ENCODE data around the gene CAP2. TPM values are rescaled to one million over a fixed set of nuclear protein-coding genes. Genes with fewer than 3 reads are reported as not detected.
A peak's percentile ranks its signal among the peaks of the same experiment; 100 is the strongest.
"Not testable (repeated sequence)": the region's sequence is repeated elsewhere in the genome, so short reads cannot be mapped to it uniquely, and the experiment has no call there.

The CAP2 gene
- total and polyA plus RNA-seq, 9 donors, result 2.0 to 21.7 (median 5.0) TPM

DNA sequence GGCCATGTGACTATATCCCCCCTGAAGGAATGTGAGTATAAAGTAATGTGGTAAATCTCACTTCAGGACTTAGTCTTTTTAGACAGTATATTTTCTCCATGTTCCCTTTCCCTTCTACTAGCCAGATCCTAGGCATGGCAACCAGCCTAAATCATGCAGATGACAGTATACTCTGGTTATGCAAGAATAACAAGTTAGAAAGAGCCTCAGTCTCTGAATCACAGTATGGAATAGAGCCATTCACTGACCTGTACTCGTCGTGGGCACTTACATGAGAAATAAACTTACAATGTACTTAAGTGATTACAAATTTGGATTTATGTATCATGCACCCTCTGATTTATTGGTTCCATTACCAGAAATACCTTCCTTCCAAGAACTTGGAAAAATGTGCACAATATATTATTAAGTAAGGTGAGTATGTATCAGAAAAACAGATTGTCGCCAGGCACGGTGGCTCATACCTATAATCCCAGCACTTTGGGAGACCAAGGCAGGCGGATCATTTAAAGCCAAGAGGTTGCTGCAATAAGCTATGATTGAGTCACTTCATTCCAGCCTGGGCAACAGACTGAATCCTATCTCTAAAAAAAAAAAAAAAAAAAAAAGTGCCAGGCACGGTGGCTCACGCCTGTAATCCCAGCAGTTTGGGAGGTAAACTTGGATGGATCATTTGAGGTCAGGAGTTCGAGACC lies 181.6 kb downstream of the CAP2 start:
- no peak overlapping the region for H3K27ac ChIP-seq
- no peaks in the 10 kb centered on the region for H3K36me3 ChIP-seq
- DNase-seq, result no peak
- TF ChIP-seq, protein P1, sequence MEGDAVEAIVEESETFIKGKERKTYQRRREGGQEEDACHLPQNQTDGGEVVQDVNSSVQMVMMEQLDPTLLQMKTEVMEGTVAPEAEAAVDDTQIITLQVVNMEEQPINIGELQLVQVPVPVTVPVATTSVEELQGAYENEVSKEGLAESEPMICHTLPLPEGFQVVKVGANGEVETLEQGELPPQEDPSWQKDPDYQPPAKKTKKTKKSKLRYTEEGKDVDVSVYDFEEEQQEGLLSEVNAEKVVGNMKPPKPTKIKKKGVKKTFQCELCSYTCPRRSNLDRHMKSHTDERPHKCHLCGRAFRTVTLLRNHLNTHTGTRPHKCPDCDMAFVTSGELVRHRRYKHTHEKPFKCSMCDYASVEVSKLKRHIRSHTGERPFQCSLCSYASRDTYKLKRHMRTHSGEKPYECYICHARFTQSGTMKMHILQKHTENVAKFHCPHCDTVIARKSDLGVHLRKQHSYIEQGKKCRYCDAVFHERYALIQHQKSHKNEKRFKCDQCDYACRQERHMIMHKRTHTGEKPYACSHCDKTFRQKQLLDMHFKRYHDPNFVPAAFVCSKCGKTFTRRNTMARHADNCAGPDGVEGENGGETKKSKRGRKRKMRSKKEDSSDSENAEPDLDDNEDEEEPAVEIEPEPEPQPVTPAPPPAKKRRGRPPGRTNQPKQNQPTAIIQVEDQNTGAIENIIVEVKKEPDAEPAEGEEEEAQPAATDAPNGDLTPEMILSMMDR (IDR thresholded peaks at IDR 0.05), result no peak
- TF ChIP-seq EP300 (IDR thresholded peaks at IDR 0.05) (no peak), POLR2A (IDR thresholded peaks at IDR 0.05) (no peak)
- H3K4me3 ChIP-seq, result no peak overlapping the region
- no peaks in the 10 kb centered on the region for H3K9me3 ChIP-seq
- no peaks in the 10 kb centered on the region for H3K27me3 ChIP-seq
- H3K4me1 ChIP-seq (ENCODE audit: insufficient read depth), result no peaks in the 10 kb centered on the region
- 81 to 89% (median 83%) methylated on average over 8 of the region's 8 CpGs for WGBS, 3 donors
- intact Hi-C loops (cut with DNase I), result no loop called here

DNA sequence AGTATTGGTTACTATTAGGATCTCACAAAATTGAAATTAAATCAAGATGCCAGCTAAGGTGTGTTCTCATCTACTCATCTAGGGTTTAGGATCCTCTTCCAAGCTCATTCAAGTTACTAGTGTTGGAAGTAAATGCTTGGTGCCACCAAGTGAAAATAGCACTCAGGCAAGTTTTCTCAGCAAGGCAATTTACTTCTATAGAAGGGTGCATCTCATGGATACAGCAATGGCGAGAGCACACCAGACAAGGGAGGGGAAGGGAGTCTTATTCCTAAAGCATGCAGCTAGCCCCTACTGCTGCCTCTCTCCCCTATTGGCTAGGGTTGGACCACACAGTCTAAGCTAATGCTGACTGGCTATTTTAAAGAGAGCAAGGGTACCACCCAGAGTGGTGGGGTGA lies 183.7 kb downstream of the CAP2 start:
- H3K36me3 ChIP-seq, result no peaks in the 10 kb centered on the region
- intact Hi-C loops (cut with DNase I), result no loop called here
- no peak overlapping the region for H3K4me3 ChIP-seq
- no peaks in the 10 kb centered on the region for H3K4me1 ChIP-seq (ENCODE audit: insufficient read depth)
- TF ChIP-seq POLR2A (IDR thresholded peaks at IDR 0.05), result no peak
- TF ChIP-seq, protein P1 (IDR thresholded peaks at IDR 0.05), result no peak
- TF ChIP-seq EP300 (IDR thresholded peaks at IDR 0.05), result no peak
- 86 to 100% (median 89%) methylated on average over 1 of the region's 1 CpG for WGBS, 3 donors
- H3K27ac ChIP-seq, result no peak overlapping the region
- no peaks in the 10 kb centered on the region for H3K27me3 ChIP-seq
- no peaks in the 10 kb centered on the region for H3K9me3 ChIP-seq
- no peak for DNase-seq

DNA sequence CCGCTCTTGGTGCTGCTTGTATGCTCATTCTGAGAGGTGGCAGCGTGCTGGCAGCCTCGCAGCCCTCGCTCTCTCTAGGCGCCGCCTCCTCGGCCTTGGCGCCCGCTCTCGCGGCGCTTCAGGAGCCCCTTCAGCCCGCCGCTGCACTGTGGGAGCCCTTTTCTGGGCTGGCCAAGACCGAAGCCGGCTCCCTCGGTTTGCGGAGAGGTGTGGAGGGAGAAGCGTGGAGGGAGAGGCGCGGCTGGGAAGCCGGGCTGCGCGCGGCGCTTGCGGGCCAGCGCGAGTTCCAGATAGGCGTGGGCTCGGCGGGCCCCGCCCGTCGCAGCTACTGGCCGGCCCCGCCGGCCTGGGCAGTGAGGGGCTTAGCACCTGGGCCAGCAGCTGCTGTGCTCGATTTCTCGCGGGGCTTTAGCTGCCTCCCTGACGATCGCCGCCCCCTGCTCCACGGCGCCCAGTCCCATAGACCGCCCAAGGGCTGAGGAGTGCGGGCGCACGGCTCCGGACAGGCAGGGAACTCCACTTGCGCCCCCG lies 187.2 kb downstream of the CAP2 start:
- TF ChIP-seq, protein P1 (IDR thresholded peaks at IDR 0.05), result no peak
- no peak for TF ChIP-seq POLR2A (IDR thresholded peaks at IDR 0.05)
- no peak for TF ChIP-seq EP300 (IDR thresholded peaks at IDR 0.05)
- intact Hi-C loops (cut with DNase I), result loop anchor here (5.0 to 10.0 kb wide), 4 partner anchors 224 to 426 kb away; partner anchors contain the start of gene RBM24 (in 2 of the 4)
- 2 to 10% (median 6%) methylated on average over 42 to 53 of the region's 53 CpGs for WGBS, 3 donors
- H3K27me3 ChIP-seq, result no peaks in the 10 kb centered on the region
- no peaks in the 10 kb centered on the region for H3K36me3 ChIP-seq
- H3K4me3 ChIP-seq, result peak overlapping the region; percentile 60
- H3K9me3 ChIP-seq, result no peaks in the 10 kb centered on the region
- DNase-seq, result peak; percentile 20 to 68 (median 60)
- peak overlapping the region in 1 of 2 donors; percentile 48 for H3K27ac ChIP-seq
- no peaks in the 10 kb centered on the region for H3K4me1 ChIP-seq (ENCODE audit: insufficient read depth)

DNA sequence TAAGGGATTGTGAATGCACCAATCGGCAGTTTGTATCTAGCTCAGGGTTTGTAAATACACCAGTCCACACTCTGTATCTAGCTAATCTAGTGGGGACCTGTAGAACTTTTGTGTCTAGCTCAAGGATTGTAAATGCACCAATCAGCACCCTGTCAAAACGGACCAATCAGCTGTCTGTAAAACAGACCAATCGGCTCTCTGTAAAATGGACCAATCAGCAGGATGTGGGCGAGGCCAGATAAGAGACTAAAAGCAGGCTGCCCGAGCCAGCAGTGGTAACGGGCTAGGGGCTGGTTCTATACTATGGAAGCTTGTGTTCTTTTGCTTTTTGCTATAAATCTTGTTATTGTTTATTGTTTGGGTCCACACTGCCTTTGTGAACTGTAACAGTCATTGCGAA lies 187.9 kb downstream of the CAP2 start:
- not testable (repeated sequence) for H3K9me3 ChIP-seq; H3K4me3 ChIP-seq; H3K27ac ChIP-seq; H3K4me1 ChIP-seq (ENCODE audit: insufficient read depth); H3K36me3 ChIP-seq; DNase-seq; H3K27me3 ChIP-seq
- intact Hi-C loops (cut with DNase I), result loop anchor here (5.0 to 10.0 kb wide), 4 partner anchors 224 to 426 kb away; partner anchors contain the start of gene RBM24 (in 2 of the 4)
- WGBS, 3 donors, result 90 to 91% (median 91%) methylated on average over 7 of the region's 7 CpGs

DNA sequence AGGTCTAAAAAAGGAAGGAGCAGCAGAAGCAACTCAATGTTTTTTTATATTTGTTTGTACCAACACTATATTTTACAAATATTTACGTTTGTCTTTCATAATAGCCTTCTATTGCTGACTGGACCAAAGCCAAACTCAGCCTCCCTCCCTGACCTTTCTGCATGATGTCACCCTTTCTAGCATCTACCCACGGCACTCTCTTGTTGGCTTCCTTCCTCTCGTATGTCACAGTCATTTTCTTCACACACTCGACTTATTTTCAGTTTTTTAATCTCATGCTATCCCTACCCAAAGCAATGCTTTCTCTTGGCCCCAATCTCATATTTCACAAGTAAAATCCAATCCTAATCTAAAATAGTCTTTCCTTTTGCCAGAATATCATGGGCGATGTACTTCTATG lies 190.4 kb downstream of the CAP2 start:
- 15 to 25% (median 22%) methylated on average over 5 of the region's 5 CpGs for WGBS, 3 donors
- TF ChIP-seq POLR2A (IDR thresholded peaks at IDR 0.05) (no peak), EP300 (IDR thresholded peaks at IDR 0.05) (no peak)
- TF ChIP-seq, protein P1 (IDR thresholded peaks at IDR 0.05), result no peak
- no peak overlapping the region for H3K4me3 ChIP-seq

More for the DNA sequence above, 190.4 kb downstream of the CAP2 start:
- intact Hi-C loops (cut with DNase I), result loop anchor here (1.0 to 10.0 kb wide), 5 partner anchors 221 to 429 kb away; partner anchors contain the start of gene RBM24 (in 2 of the 4)
- Histone ChIP-seq H3K4me1 (ENCODE audit: insufficient read depth) (no peaks in the 10 kb centered on the region), H3K9me3 (no peaks in the 10 kb centered on the region), H3K27ac (peak overlapping the region in 1 of 2 donors; percentile 62), H3K36me3 (no peaks in the 10 kb centered on the region), H3K27me3 (no peaks in the 10 kb centered on the region)
- DNase-seq, result no peak
